Astrocyte (in vitro differentiated cells and primary cell): ENCODE results near the gene PARN.

Experiments
- EZH2 ChIP-seq: IDR thresholded peaks from 2 replicates; pipeline ENCODE4 v1.6.1; 2012; ENCODE audit warnings: mild to moderate bottlenecking, low read length, inconsistent platforms; ENCODE audit not compliant: insufficient read depth
- TF ChIP-seq, protein P1 (sequence below): IDR thresholded peaks from 2 replicates; pipeline ENCODE4 v1.5.1; 2011; ENCODE audit warnings: low read depth, mild to moderate bottlenecking, inconsistent platforms, low read length, moderate library complexity; ENCODE audit not compliant: insufficient read depth

DNA sequence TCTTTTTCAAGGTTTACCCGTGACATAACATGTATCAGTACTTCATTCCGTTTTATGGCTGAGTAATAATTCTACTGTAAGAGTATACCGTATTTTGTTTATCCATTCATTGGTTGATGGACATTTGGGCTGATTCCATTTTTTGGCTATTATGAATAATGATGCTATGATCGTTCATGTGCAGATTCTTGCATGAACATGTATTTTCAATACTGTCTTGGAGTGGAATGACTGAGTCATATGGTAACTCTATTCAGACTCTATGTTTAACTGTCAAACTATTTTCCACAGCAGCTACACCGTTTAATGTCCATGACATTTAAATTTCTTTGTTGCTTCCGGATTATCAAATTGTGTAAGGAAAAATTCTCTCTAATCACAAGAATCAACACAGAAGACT, 20.6 kb upstream of the PARN start:
- TF ChIP-seq, protein P1, sequence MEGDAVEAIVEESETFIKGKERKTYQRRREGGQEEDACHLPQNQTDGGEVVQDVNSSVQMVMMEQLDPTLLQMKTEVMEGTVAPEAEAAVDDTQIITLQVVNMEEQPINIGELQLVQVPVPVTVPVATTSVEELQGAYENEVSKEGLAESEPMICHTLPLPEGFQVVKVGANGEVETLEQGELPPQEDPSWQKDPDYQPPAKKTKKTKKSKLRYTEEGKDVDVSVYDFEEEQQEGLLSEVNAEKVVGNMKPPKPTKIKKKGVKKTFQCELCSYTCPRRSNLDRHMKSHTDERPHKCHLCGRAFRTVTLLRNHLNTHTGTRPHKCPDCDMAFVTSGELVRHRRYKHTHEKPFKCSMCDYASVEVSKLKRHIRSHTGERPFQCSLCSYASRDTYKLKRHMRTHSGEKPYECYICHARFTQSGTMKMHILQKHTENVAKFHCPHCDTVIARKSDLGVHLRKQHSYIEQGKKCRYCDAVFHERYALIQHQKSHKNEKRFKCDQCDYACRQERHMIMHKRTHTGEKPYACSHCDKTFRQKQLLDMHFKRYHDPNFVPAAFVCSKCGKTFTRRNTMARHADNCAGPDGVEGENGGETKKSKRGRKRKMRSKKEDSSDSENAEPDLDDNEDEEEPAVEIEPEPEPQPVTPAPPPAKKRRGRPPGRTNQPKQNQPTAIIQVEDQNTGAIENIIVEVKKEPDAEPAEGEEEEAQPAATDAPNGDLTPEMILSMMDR: no peak
- no peak for TF ChIP-seq EZH2
